H1 (cell line): Measurements from ENCODE around the gene TXNRD2.

Experiments
- CREB1 ChIP-seq: IDR thresholded peaks from 2 replicates; pipeline ENCODE4 v1.6.1; 2012; ENCODE audit warnings: inconsistent platforms
- CTBP2 ChIP-seq: IDR thresholded peaks from 2 replicates; pipeline ENCODE4 v1.7.0; 2011; ENCODE audit warnings: borderline replicate concordance, mild to moderate bottlenecking, moderate library complexity, mixed read lengths, low read length; ENCODE audit not compliant: insufficient read depth, insufficient read length
- EZH2 ChIP-seq: fragments of 200-600 bp; sonication (generic); IDR thresholded peaks from 2 replicates; pipeline ENCODE4 v1.7.1; 2012; ENCODE audit warnings: low read depth, mild to moderate bottlenecking, moderate library complexity, low read length, inconsistent platforms; ENCODE audit not compliant: severe bottlenecking
- GABPA ChIP-seq: IDR thresholded peaks from 2 replicates; pipeline ENCODE4 v1.6.1; 2011; ENCODE audit warnings: mild to moderate bottlenecking, low read length, moderate library complexity, borderline replicate concordance; ENCODE audit not compliant: insufficient read depth
- GTF2F1 ChIP-seq: IDR thresholded peaks from 2 replicates; pipeline ENCODE4 v1.6.1; 2012; ENCODE audit warnings: low read depth, low read length, improper control_type of control experiment, borderline replicate concordance
- HDAC2 ChIP-seq, 2 experiments: fragments of 300-600 bp in 1 of 2; sonication (generic) in 1 of 2; IDR thresholded peaks; 2 replicates each; pipeline ENCODE4 v1.6.1; 2011 to 2012; ENCODE audit warnings: low read depth in 2 of 2, low read length in 2 of 2, mild to moderate bottlenecking in 2 of 2, moderate library complexity in 2 of 2, borderline replicate concordance in 1 of 2, inconsistent platforms in 1 of 2
- KDM1A ChIP-seq: fragments of 200-600, 300-600 bp; sonication (generic); IDR thresholded peaks from 2 replicates; pipeline ENCODE4 v1.7.1; 2016; ENCODE audit warnings: mild to moderate bottlenecking, low read length, borderline replicate concordance
- SP1 ChIP-seq: IDR thresholded peaks from 2 replicates; pipeline ENCODE4 v1.6.1; 2011; ENCODE audit warnings: low read depth, low read length
- TEAD4 ChIP-seq: IDR thresholded peaks from 2 replicates; pipeline ENCODE4 v1.6.1; 2012; ENCODE audit warnings: low read depth, low read length, inconsistent platforms, mixed read lengths
- TF ChIP-seq, protein P1 (sequence below): IDR thresholded peaks from 2 replicates; pipeline ENCODE4 v1.6.1; 2012; ENCODE audit warnings: inconsistent platforms
- TF ChIP-seq, protein P2 (sequence below), 3 experiments: IDR thresholded peaks; 1 replicate in 2 of 3; 2 replicates in 1 of 3; pipeline versions ENCODE4 v1.5.1 to v1.6.1; 2011; ENCODE audit warnings: low read length in 3 of 3, mild to moderate bottlenecking in 3 of 3, inconsistent platforms in 2 of 3, low read depth in 1 of 3, moderate library complexity in 1 of 3; ENCODE audit not compliant: insufficient read depth in 1 of 3; ENCODE audit errors: control extremely low read depth in 1 of 3
- TF ChIP-seq, protein P3 (sequence below): IDR thresholded peaks from 2 replicates; pipeline ENCODE4 v1.6.1; 2011; ENCODE audit warnings: low read depth, mild to moderate bottlenecking, low read length; ENCODE audit not compliant: insufficient read depth

DNA sequence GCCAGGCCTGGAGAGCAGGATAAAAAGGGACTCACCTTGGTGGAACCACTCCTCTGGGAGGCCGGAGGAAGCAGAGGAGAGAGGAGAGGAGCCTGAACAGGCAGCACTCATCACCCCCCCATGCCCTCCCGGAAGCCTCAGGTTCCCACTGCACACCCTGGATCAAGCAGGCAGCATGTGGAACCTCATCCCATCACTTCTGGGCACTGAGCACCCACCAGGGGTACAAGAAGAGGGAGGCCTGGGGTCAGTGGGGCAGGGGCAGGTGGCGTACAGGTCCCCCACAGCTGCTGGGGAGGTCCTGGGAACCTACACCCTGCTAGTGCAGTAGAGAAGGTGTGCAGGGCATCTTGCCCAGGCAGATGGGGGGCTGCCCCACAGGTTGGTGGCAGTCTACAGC lies 35.1 kb upstream of the TXNRD2 start:
- no peak for TF ChIP-seq GABPA
- no peak for TF ChIP-seq CREB1
- TF ChIP-seq, protein P1, sequence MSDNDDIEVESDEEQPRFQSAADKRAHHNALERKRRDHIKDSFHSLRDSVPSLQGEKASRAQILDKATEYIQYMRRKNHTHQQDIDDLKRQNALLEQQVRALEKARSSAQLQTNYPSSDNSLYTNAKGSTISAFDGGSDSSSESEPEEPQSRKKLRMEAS = no peak
- TF ChIP-seq, protein P2, sequence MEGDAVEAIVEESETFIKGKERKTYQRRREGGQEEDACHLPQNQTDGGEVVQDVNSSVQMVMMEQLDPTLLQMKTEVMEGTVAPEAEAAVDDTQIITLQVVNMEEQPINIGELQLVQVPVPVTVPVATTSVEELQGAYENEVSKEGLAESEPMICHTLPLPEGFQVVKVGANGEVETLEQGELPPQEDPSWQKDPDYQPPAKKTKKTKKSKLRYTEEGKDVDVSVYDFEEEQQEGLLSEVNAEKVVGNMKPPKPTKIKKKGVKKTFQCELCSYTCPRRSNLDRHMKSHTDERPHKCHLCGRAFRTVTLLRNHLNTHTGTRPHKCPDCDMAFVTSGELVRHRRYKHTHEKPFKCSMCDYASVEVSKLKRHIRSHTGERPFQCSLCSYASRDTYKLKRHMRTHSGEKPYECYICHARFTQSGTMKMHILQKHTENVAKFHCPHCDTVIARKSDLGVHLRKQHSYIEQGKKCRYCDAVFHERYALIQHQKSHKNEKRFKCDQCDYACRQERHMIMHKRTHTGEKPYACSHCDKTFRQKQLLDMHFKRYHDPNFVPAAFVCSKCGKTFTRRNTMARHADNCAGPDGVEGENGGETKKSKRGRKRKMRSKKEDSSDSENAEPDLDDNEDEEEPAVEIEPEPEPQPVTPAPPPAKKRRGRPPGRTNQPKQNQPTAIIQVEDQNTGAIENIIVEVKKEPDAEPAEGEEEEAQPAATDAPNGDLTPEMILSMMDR (IDR thresholded peaks at IDR 0.05; ENCODE audit: control extremely low read depth in 1 of 3, insufficient read depth in 1 of 3, low read depth in 1 of 3, low read length in 3 of 3) = no peak
- no peak for TF ChIP-seq TEAD4
- no peak for TF ChIP-seq HDAC2 (IDR thresholded peaks at IDR 0.05; ENCODE audit: borderline replicate concordance in 1 of 2, low read depth in 2 of 2, low read length in 2 of 2)
- TF ChIP-seq, protein P3, sequence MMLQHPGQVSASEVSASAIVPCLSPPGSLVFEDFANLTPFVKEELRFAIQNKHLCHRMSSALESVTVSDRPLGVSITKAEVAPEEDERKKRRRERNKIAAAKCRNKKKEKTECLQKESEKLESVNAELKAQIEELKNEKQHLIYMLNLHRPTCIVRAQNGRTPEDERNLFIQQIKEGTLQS = no peak
- no peak for TF ChIP-seq EZH2
- no peak for TF ChIP-seq KDM1A
- TF ChIP-seq CTBP2 = no peak
- TF ChIP-seq GTF2F1 = no peak
- TF ChIP-seq SP1 = no peak
